WTC11 (cell line): Measurements from ENCODE around the gene CPNE7. TPM values are rescaled to one million over a fixed set of nuclear protein-coding genes. Genes with fewer than 3 reads are reported as not detected.

Experiments used
- ATAC-seq: fragments of 200-7000 bp; cut with Tn5 transposase; 2 replicates; pipeline ENCODE4 v1.10.0; 2021; ENCODE audit warnings: mild to moderate bottlenecking, moderate library complexity
- CTCF ChIA-PET: fragments of 300-600 bp; sonication (Branson Sonifier 250); formaldehyde crosslinking; loops from one replicate; lab custom pipeline; 2021; ENCODE audit warnings: antibody characterized with exemption; lab: Charles Lee
- POLR2A ChIA-PET: fragments of 350-600 bp; sonication (Branson Sonifier 250); formaldehyde crosslinking; loops from one replicate; lab custom pipeline; 2021; ENCODE audit warnings: antibody characterized with exemption; lab: Charles Lee
- DNase-seq: peaks from one replicate; pipeline ENCODE4 v3.0.0; 2021; ENCODE audit warnings: low spot score
- H3K27ac Mint-ChIP-seq: 2 replicates; pipeline ENCODE4 v1.8.0; 2021; ENCODE audit warnings: mixed read lengths
- H3K27me3 Mint-ChIP-seq: 2 replicates; pipeline ENCODE4 v1.8.0; 2021; ENCODE audit warnings: low read depth, mild to moderate bottlenecking, moderate library complexity, mixed read lengths
- H3K36me3 Mint-ChIP-seq: 2 replicates; pipeline ENCODE4 v1.8.0; 2021; ENCODE audit warnings: mixed read lengths
- H3K4me1 Mint-ChIP-seq: 2 replicates; pipeline ENCODE4 v1.8.0; 2022; ENCODE audit warnings: mixed read lengths
- H3K4me3 Mint-ChIP-seq: 2 replicates; pipeline ENCODE4 v1.8.0; 2021; ENCODE audit warnings: mild to moderate bottlenecking, moderate library complexity, mixed read lengths
- H3K9me3 Mint-ChIP-seq: 2 replicates; pipeline ENCODE4 v1.8.0; 2021; ENCODE audit warnings: mixed read lengths
- AFF4 ChIP-seq: sonication (generic); formaldehyde crosslinking; IDR thresholded peaks from 2 replicates; pipeline ENCODE4 v1.8.1; 2023; ENCODE audit warnings: mild to moderate bottlenecking, missing genetic modification reagents, borderline replicate concordance
- ATF1 ChIP-seq: sonication (generic); formaldehyde crosslinking; IDR thresholded peaks from 2 replicates; pipeline ENCODE4 v1.8.1; 2023; ENCODE audit warnings: mild to moderate bottlenecking, moderate library complexity, missing genetic modification reagents
- ELF4 ChIP-seq: sonication (generic); formaldehyde crosslinking; IDR thresholded peaks from 2 replicates; pipeline ENCODE4 v1.8.1; 2022; ENCODE audit warnings: low read depth, mild to moderate bottlenecking, moderate library complexity, missing genetic modification reagents
- ERG ChIP-seq: fragments of 250-450 bp; sonication (Bioruptor Pico); IDR thresholded peaks from 2 replicates; pipeline ENCODE4 v1.8.0; 2021; ENCODE audit warnings: mild to moderate bottlenecking
- FOXK1 ChIP-seq: sonication (generic); formaldehyde crosslinking; IDR thresholded peaks from 2 replicates; pipeline ENCODE4 v1.8.0; 2022; ENCODE audit warnings: mild to moderate bottlenecking, moderate library complexity, missing genetic modification reagents
- FOXP1 ChIP-seq: sonication (generic); formaldehyde crosslinking; IDR thresholded peaks from 2 replicates; pipeline ENCODE4 v1.8.0; 2022; ENCODE audit warnings: missing genetic modification reagents, mild to moderate bottlenecking, moderate library complexity, borderline replicate concordance
- HMGXB4 ChIP-seq: sonication (generic); formaldehyde crosslinking; IDR thresholded peaks from 2 replicates; pipeline ENCODE4 v1.8.1; 2023; ENCODE audit warnings: mild to moderate bottlenecking, moderate library complexity, missing genetic modification reagents
- NFATC4 ChIP-seq: fragments of 250-450 bp; sonication (Bioruptor Pico); IDR thresholded peaks from 2 replicates; pipeline ENCODE4 v1.9.0; 2021; ENCODE audit warnings: mild to moderate bottlenecking
- OVOL2 ChIP-seq: fragments of 250-450 bp; sonication (Bioruptor Pico); IDR thresholded peaks from 2 replicates; pipeline ENCODE4 v1.9.0; 2021; ENCODE audit warnings: mild to moderate bottlenecking, borderline replicate concordance
- TEAD1 ChIP-seq: sonication (generic); formaldehyde crosslinking; IDR thresholded peaks from 2 replicates; pipeline ENCODE4 v1.8.0; 2022; ENCODE audit warnings: mild to moderate bottlenecking, missing genetic modification reagents
- TEAD4 ChIP-seq: sonication (generic); formaldehyde crosslinking; IDR thresholded peaks from 2 replicates; pipeline ENCODE4 v1.8.0; 2022; ENCODE audit warnings: mild to moderate bottlenecking, missing genetic modification reagents
- TP53 ChIP-seq: sonication (generic); formaldehyde crosslinking; IDR thresholded peaks from 2 replicates; pipeline ENCODE4 v1.8.1; 2023; ENCODE audit warnings: mild to moderate bottlenecking, missing genetic modification reagents
- ZNF232 ChIP-seq: sonication (generic); formaldehyde crosslinking; IDR thresholded peaks from 2 replicates; pipeline ENCODE4 v1.8.0; 2022; ENCODE audit warnings: mild to moderate bottlenecking, missing genetic modification reagents
- ZNF263 ChIP-seq: sonication (generic); formaldehyde crosslinking; IDR thresholded peaks from 2 replicates; pipeline ENCODE4 v1.8.1; 2022; ENCODE audit warnings: low read depth, mild to moderate bottlenecking, moderate library complexity, missing genetic modification reagents
- ZNF416 ChIP-seq: fragments of 250-450 bp; sonication (Bioruptor Pico); IDR thresholded peaks from 2 replicates; pipeline ENCODE4 v1.9.0; 2021; ENCODE audit warnings: mild to moderate bottlenecking, inconsistent platforms
- ZNF423 ChIP-seq: fragments of 250-450 bp; sonication (Bioruptor Pico); IDR thresholded peaks from 2 replicates; pipeline ENCODE4 v2.1.2; 2022; ENCODE audit warnings: mild to moderate bottlenecking, moderate library complexity
- ZNF671 ChIP-seq: fragments of 250-450 bp; sonication (Bioruptor Pico); IDR thresholded peaks from 2 replicates; pipeline ENCODE4 v1.8.0; 2021; ENCODE audit warnings: mild to moderate bottlenecking
- total RNA-seq: library from RNA; stranded (reverse); gene quantifications from 3 replicates; pipeline ENCODE4 v1.2.3, GENCODE V29; 2021
- TF ChIP-seq, protein P1 (sequence below): fragments of 250-450 bp; sonication (Bioruptor Pico); IDR thresholded peaks from 2 replicates; pipeline ENCODE4 v2.1.2; 2022; ENCODE audit warnings: mild to moderate bottlenecking, moderate library complexity

The CPNE7 gene
- total RNA-seq, 1 experiment from 2014 or later: 42.6 TPM

DNA sequence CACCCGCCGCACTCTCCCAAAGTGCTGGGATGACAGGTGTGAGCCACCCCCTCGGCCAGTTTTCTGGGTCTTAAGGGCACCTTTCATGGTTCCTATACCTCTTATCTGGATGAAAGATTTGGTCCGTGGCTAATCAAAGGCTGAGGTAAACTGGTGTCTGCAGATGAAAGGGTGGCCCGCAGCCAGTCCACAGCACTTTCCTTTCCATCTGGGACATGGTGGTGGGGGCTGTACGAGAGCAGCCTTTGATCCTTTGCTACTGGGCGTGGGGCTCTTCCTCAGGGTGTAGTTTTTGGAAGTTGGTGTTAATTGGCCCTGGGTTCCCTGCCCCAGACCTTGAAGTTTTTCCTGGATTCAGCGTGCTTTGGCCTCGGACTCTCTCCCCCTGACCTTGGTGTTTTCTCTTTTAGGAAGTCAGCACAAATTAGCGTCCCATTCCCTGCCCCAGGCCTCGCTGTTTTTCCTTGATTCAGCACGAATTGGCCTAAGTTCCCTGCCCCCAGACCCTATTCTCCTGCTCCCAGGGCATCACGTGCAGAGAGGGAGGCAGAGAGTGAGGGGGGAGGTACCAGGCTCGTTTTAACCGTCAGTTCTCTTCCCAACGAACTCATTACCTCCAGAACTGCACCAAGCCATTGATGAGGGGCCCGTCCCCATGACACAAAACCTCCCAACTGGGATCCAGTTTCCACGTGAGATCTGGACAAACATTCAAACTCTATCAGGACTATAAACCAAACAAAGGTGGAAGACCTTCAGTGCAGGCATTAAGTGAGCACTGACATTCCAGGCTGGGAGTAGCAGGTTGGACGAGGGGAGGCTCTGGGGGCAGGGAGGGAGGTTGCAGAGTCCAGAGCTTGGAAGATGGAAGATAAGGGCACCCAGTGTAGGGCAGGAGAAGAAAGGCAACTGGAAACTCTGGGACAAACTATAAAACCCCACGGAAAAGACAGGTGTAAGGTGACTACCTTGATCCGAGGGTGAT, 49.5 kb downstream of the CPNE7 start (continued):
- no peak for TF ChIP-seq AFF4 (CRISPR knock-in tag)
- TF ChIP-seq, all 79 proteins: peak for 0

DNA sequence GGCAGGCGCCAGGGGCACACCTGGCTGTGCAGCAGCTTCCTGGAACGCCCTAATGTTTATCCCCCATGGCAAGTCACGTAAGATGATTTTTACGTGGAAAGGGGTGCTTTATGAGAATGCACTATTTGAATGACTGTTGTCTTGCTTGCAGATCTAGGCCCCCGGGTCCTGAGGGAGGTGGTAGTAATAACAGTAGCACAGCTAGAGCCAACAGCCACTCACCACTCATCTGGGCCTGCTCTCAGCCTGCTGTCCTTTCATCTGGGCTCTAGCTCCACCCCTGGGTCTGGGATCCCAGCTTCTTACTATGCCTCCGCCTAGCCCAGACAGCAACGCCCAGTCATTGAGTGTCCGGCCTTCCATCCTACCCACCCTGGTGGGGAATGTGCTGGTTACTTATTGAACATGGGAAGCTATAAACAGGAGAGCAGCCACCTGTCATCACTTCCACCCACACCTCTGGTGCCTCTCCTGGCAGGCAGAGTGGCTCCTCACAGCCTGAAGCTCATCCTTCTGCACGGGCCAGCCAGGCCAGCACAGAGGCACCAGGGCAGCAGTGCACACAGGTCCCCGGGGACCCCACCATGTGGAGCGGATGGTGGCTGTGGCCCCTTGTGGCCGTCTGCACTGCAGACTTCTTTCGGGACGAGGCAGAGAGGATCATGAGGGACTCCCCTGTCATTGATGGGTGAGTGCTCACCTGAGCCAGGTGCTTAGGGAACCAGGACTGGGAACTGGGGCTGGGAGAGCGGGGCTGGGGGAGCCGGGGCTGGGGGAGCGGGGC, 54.5 kb downstream of the CPNE7 start:
- ChIA-PET CTCF (interaction anchor here (0.9 to 5.8 kb wide), 4 partner anchors 11 to 16 kb away, joined by 3 to 30 read pairs (median 4); no protein-coding TSS in a partner anchor), POLR2A (no interaction called here)
- Mint-ChIP-seq H3K27ac (no peak overlapping the region; the same call in 1 of the 2 replicates), H3K27me3 (peaks cover 10% of the 10 kb centered on the region), H3K9me3 (peaks cover 3% of the 10 kb centered on the region; the same call in 1 of the 2 replicates), H3K4me3 (no peak overlapping the region), H3K4me1 (peaks cover 4% of the 10 kb centered on the region), H3K36me3 (no peaks in the 10 kb centered on the region)
- TF ChIP-seq ZNF671 (CRISPR knock-in tag) (no peak), ZNF232 (no peak), TP53 (CRISPR knock-in tag) (no peak), HMGXB4 (CRISPR knock-in tag) (no peak), ZNF416 (CRISPR knock-in tag) (no peak), AFF4 (CRISPR knock-in tag) (no peak), TEAD1 (no peak), ERG (CRISPR knock-in tag) (no peak), OVOL2 (CRISPR knock-in tag) (no peak), NFATC4 (CRISPR knock-in tag) (no peak), FOXK1 (CRISPR knock-in tag) (no peak), ZNF263 (no peak), ELF4 (CRISPR knock-in tag) (no peak), TEAD4 (CRISPR knock-in tag) (no peak), ZNF423 (CRISPR knock-in tag) (no peak), ATF1 (CRISPR knock-in tag) (no peak), FOXP1 (no peak)
- TF ChIP-seq, protein P1, sequence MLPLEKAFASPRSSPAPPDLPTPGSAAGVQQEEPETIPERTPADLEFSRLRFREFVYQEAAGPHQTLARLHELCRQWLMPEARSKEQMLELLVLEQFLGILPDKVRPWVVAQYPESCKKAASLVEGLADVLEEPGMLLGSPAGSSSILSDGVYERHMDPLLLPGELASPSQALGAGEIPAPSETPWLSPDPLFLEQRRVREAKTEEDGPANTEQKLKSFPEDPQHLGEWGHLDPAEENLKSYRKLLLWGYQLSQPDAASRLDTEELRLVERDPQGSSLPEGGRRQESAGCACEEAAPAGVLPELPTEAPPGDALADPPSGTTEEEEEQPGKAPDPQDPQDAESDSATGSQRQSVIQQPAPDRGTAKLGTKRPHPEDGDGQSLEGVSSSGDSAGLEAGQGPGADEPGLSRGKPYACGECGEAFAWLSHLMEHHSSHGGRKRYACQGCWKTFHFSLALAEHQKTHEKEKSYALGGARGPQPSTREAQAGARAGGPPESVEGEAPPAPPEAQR (CRISPR knock-in tag): no peak
- no peak for DNase-seq
- no peak for ATAC-seq
